Sigmoid colon (tissue), 7 donors: ENCODE measurements around the gene TNS2. TPM values are rescaled to one million over a fixed set of nuclear protein-coding genes. Genes with fewer than 3 reads are reported as not detected.
A peak's percentile ranks its signal among the peaks of the same experiment; 100 is the strongest.

Experiments used
- DNase-seq: peaks from one replicate; pipeline ENCODE4 v3.0.0-alpha.2; 2019
- H3K27ac ChIP-seq, 4 donors: fragments of 200-600 bp; sonication (generic); one replicate each; pipeline ENCODE4 v1.5.1; 2016 to 2019; ENCODE audit warnings: mild to moderate bottlenecking in 1 of 4
- H3K27me3 ChIP-seq, 3 donors: fragments of 200-600 bp; sonication (generic); one replicate each; pipeline ENCODE4 v1.5.1; 2019; ENCODE audit warnings: mild to moderate bottlenecking in 1 of 3
- H3K36me3 ChIP-seq, 4 donors: fragments of 200-600 bp; sonication (generic); one replicate each; pipeline ENCODE4 v1.5.1; 2016 to 2019
- H3K4me1 ChIP-seq, 4 donors: fragments of 200-600 bp; sonication (generic); one replicate each; pipeline ENCODE4 v1.5.1; 2017 to 2019
- H3K4me3 ChIP-seq, 4 donors: fragments of 200-600 bp; sonication (generic); one replicate each; pipeline ENCODE4 v1.5.1; 2017 to 2019; ENCODE audit warnings: mild to moderate bottlenecking in 2 of 4, moderate library complexity in 1 of 4
- H3K9me3 ChIP-seq, 4 donors: fragments of 200-600 bp in 3 of 4; sonication (generic) in 3 of 4; one replicate each; pipeline versions ENCODE4 v1.5.1 to v1.6.1; 2013 to 2019
- EP300 ChIP-seq, 4 donors: sonication (generic); formaldehyde crosslinking; IDR thresholded peaks; one replicate each; pipeline ENCODE4 v1.6.1; 2017; ENCODE audit warnings: antibody characterized with exemption in 4 of 4
- POLR2A ChIP-seq, 2 donors: fragments of 450-650 bp; IDR thresholded peaks; one replicate each; pipeline ENCODE4 v1.6.1; 2016; ENCODE audit warnings: antibody characterized with exemption in 2 of 2, mild to moderate bottlenecking in 2 of 2, moderate library complexity in 2 of 2
- POLR2AphosphoS5 ChIP-seq, 4 donors: sonication (generic); formaldehyde crosslinking; IDR thresholded peaks; one replicate each; pipeline ENCODE4 v1.6.1; 2017; ENCODE audit warnings: antibody characterized with exemption in 4 of 4
- WGBS, 2 donors: extraction: QIAGEN DNeasy Blood & Tissue Kit; methylation state at CpG; one replicate each; pipeline ENCODE4 v1.1.7; 2013; 5-methylcytosine and 5-hydroxymethylcytosine counted together
- intact Hi-C: fragments of 100-400 bp; cut with DNase I; formaldehyde crosslinking; loops from one replicate; pipeline ENCODE4 v1.15.1; 2023
- polyA plus RNA-seq, 3 donors: library from polyadenylated mRNA; stranded (reverse); fragments of 200-250 nt; gene quantifications; one replicate each; pipeline ENCODE4 v1.2.3, GENCODE V29; 2013
- total RNA-seq, 4 donors: library from RNA; depleted of rRNA; stranded (reverse); fragments of >200 nt; gene quantifications; one replicate each; pipeline ENCODE4 v1.1.0, GENCODE V29; 2016
- TF ChIP-seq, protein P1 (sequence below), 4 experiments: fragments of 450-650 bp in 3 of 4; fragments of 200-600 bp in 1 of 4; IDR thresholded peaks; one replicate each; pipeline ENCODE4 v1.5.1; 2016 to 2019; ENCODE audit warnings: antibody characterized with exemption in 4 of 4, mild to moderate bottlenecking in 3 of 4, moderate library complexity in 2 of 4
- donor health status: healthy with polysubstance abuse.
- donor health status: Bipolar disorder and iron deficiency.
- donor health status: healthy.

TNS2 gene
- total and polyA plus RNA-seq, 7 donors = 12.5 to 117 (median 109) TPM

DNA sequence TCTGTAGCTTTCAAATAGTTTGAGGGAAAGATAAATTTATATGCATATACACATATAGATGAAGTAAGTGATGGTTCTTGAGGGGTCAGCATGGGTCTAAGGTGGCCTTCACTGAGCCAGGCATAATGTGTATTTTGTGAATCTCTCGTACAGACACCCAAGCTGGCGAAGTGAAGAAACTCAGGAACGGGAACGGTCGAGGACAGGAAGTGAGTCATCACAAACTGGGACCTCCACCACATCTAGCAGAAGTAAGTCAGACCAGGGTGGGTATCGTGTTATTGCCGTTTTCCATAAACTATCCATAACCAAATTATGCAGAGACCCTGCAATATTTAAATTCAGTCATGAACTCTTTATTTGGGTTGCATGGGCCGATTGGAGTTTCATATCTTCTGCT lies 15.4 kb upstream of the TNS2 start:
- Histone ChIP-seq H3K27ac (no peak overlapping the region), H3K27me3 (no peaks in the 10 kb centered on the region), H3K36me3 (peaks cover 38 to 94% (median 75%) of the 10 kb centered on the region in 4 donors), H3K4me3 (no peak overlapping the region), H3K9me3 (no peaks in the 10 kb centered on the region), H3K4me1 (peaks cover 0 to 14% (median 10%) of the 10 kb centered on the region in 4 donors)
- no peak for DNase-seq
- TF ChIP-seq POLR2AphosphoS5 (IDR thresholded peaks at IDR 0.05) = no peak
- no peak for TF ChIP-seq POLR2A (IDR thresholded peaks at IDR 0.05)
- TF ChIP-seq, protein P1, sequence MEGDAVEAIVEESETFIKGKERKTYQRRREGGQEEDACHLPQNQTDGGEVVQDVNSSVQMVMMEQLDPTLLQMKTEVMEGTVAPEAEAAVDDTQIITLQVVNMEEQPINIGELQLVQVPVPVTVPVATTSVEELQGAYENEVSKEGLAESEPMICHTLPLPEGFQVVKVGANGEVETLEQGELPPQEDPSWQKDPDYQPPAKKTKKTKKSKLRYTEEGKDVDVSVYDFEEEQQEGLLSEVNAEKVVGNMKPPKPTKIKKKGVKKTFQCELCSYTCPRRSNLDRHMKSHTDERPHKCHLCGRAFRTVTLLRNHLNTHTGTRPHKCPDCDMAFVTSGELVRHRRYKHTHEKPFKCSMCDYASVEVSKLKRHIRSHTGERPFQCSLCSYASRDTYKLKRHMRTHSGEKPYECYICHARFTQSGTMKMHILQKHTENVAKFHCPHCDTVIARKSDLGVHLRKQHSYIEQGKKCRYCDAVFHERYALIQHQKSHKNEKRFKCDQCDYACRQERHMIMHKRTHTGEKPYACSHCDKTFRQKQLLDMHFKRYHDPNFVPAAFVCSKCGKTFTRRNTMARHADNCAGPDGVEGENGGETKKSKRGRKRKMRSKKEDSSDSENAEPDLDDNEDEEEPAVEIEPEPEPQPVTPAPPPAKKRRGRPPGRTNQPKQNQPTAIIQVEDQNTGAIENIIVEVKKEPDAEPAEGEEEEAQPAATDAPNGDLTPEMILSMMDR (IDR thresholded peaks at IDR 0.05) = no peak
- no peak for TF ChIP-seq EP300 (IDR thresholded peaks at IDR 0.05)
- intact Hi-C loops = no loop called here
- 80 to 81% methylated on average over 8 of the region's 8 CpGs for WGBS, 2 donors

DNA sequence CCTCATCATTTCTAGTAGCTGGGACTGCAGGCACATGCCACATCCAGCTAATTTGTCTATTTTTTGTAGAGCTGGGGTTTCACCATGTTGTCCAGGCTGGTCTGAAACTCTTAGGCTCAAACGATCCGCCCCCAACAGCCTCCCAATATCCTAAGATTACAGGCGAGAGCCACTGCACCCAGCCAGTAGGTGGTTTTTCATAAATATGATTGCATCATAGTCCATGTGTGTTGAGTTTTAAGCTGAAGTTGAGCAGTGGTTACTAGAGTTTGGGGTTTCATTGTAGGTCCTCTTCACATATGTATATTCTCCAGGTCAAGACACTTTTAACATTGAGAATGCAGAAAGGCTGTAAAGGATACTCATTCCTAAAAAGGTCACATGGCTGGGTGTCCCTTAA lies 13.1 kb upstream of the TNS2 start:
- Histone ChIP-seq H3K27me3 (no peaks in the 10 kb centered on the region), H3K36me3 (peaks cover 38 to 96% (median 65%) of the 10 kb centered on the region in 4 donors), H3K4me1 (peaks cover 0 to 14% (median 10%) of the 10 kb centered on the region in 4 donors), H3K9me3 (no peaks in the 10 kb centered on the region), H3K27ac (no peak overlapping the region), H3K4me3 (no peak overlapping the region)
- WGBS, 2 donors = 91 to 94% methylated on average over 3 of the region's 3 CpGs
- intact Hi-C loops = no loop called here
- TF ChIP-seq POLR2AphosphoS5 (IDR thresholded peaks at IDR 0.05) (no peak), POLR2A (IDR thresholded peaks at IDR 0.05) (no peak), EP300 (IDR thresholded peaks at IDR 0.05) (no peak)
- TF ChIP-seq, protein P1 (IDR thresholded peaks at IDR 0.05) = no peak
- no peak for DNase-seq

DNA sequence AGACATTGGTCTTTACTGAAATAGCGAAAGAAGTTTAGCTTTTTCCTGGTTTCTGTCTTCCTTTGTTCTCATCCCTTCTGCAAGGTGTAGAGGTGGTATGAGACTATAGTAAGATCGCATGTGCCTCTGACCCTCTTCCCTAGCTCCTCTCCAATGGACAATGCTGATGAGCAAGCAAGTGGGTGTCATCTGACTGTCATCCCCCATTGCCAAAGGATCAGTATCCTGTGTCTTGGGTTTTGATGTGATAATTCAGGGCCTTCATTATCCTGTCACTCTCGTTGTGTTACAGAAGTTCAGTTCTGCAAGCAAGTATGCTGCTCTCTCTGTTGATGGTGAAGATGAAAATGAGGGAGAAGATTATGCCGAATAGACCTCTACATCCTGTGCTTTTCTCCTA lies 10.0 kb upstream of the TNS2 start:
- peak overlapping the region in 3 of 4 donors; percentile 66 to 79 (median 75) for H3K27ac ChIP-seq
- peaks cover 0 to 33% (median 18%) of the 10 kb centered on the region in 4 donors for H3K4me1 ChIP-seq
- H3K9me3 ChIP-seq = no peaks in the 10 kb centered on the region
- H3K4me3 ChIP-seq = no peak overlapping the region
- no peaks in the 10 kb centered on the region for H3K27me3 ChIP-seq
- intact Hi-C loops = no loop called here
- TF ChIP-seq EP300 (IDR thresholded peaks at IDR 0.05) (no peak), POLR2A (IDR thresholded peaks at IDR 0.05) (no peak)
- WGBS, 2 donors = 80 to 91% methylated on average over 4 of the region's 4 CpGs
- peaks cover 23 to 70% (median 45%) of the 10 kb centered on the region in 4 donors for H3K36me3 ChIP-seq
- no peak for DNase-seq

DNA sequence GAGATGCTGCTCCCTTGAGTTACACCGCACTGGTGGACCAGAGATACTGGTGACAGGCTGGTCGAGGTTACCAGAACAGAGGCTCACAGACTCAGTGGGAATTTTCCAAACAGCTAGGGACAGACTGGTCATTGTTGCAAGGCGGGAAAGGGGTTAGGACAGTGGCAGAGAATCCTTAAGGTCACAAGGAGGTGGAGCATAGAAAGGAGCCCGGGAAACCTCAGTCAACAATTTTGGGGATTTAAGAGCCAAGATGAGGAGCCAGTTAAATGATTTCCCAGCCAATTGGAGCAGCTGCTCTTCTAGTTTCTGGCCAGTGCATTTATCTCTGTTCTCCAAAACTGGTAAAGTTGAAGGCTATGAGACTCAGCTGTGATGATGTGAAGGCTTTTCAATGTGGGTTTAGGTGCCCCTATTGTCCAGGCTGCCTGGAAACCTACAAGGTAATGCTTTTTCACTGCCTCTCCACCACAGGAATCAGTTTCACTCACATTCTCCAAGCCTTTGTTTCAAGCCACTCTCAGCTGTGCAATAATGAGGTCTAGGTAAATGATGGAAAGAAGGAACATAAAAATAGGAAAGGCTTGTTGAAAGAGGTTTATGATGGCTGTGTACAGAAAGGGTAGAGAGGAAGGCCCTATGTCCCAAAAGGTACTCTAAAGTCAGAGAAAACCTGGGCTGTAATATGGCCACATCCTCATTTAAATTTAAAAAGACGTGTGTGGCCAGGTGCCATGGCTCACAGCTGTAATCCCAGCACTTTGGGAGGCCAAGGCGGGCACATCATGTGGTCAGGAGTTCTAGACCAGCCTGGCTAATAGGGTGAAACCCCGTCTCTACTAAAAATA lies 7.0 kb upstream of the TNS2 start:
- WGBS, 2 donors = 84 to 87% methylated on average over 7 of the region's 7 CpGs
- no peaks in the 10 kb centered on the region for H3K27me3 ChIP-seq
- DNase-seq = no peak
- H3K4me1 ChIP-seq = peaks cover 0 to 54% (median 38%) of the 10 kb centered on the region in 4 donors
- TF ChIP-seq POLR2A (IDR thresholded peaks at IDR 0.05) (no peak), EP300 (IDR thresholded peaks at IDR 0.05) (no peak), POLR2AphosphoS5 (IDR thresholded peaks at IDR 0.05) (no peak)
- TF ChIP-seq, protein P1 (IDR thresholded peaks at IDR 0.05) = no peak
- intact Hi-C loops = no loop called here
- H3K36me3 ChIP-seq = peaks cover 4 to 41% (median 17%) of the 10 kb centered on the region in 4 donors
- H3K9me3 ChIP-seq = no peaks in the 10 kb centered on the region
- H3K4me3 ChIP-seq = no peak overlapping the region
- peak overlapping the region; percentile 10 to 100 (median 98) for H3K27ac ChIP-seq

DNA sequence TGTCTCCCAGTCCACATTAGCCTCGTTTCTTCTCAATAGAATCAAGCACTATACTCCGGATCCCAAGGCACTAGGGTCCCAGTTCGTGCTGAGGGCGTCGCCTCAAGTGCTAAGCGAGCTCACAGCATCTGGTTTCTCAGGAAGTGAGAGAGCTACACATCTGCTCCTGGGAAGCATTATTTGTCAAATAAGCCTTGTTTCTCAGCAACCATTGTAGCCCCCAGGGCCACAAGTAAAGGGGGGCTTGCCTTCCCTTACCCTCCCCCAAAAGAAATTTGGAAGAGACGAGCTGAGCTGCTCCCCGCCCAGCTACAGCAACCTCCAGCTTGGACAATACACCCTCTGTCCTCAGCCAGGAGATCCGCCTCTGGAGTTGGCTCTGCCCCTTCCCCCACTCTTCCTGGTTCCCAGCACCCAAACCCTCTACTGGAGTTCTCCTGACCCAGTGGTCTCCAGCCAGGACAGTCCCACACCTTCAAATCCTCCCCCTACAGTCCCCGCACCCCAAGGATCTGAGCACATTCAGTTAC lies 5.7 kb upstream of the TNS2 start:
- peak; percentile 70 for DNase-seq
- TF ChIP-seq POLR2A (IDR thresholded peaks at IDR 0.05) (no peak), POLR2AphosphoS5 (IDR thresholded peaks at IDR 0.05) (no peak), EP300 (IDR thresholded peaks at IDR 0.05) (no peak)
- TF ChIP-seq, protein P1 (IDR thresholded peaks at IDR 0.05) = no peak
- peaks cover 0 to 29% (median 8%) of the 10 kb centered on the region in 4 donors for H3K36me3 ChIP-seq
- 19 to 51% methylated on average over 10 of the region's 10 CpGs for WGBS, 2 donors
- H3K9me3 ChIP-seq = no peaks in the 10 kb centered on the region
- H3K4me3 ChIP-seq = no peak overlapping the region
- intact Hi-C loops = no loop called here
- no peaks in the 10 kb centered on the region for H3K27me3 ChIP-seq
- peak overlapping the region; percentile 98 to 100 (median 98) for H3K27ac ChIP-seq
- peaks cover 0 to 56% (median 42%) of the 10 kb centered on the region in 4 donors for H3K4me1 ChIP-seq
